ENCODE measurements around the gene CREB3.

CREB3 gene

DNA sequence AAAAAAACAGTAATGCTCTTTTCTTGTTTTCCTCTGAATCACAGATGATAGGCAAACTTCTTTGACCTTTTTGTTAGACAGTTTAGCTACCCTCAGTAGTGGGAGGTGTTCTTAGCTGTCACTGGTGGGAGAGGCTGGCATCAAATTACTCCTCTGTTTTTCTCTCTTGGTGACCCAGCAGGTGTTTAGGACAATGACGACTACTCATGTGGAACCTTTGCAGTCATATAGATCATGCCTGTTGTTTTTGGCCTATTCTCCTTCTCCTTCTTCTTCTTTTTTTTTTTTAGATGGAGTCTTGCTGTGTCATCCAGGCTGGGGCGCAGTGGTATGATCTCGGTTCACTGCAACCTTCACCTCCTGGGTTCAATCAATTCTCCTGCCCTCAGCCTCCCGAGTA, 43.6 kb downstream of the CREB3 start:
- Histone ChIP-seq H3F3A (ENCODE audit: insufficient read depth) (no peaks in the 10 kb centered on the region), H3K36me3 (ENCODE audit: low read length) (no peaks in the 10 kb centered on the region), H3K9me3 (ENCODE audit: insufficient read depth, low read length) (no peaks in the 10 kb centered on the region), H3K79me2 (ENCODE audit: insufficient read depth, low read length) (no peaks in the 10 kb centered on the region), H2AFZ (ENCODE audit: low read depth, low read length, severe bottlenecking) (no peak overlapping the region), H3K27me3 (ENCODE audit: low read length) (no peaks in the 10 kb centered on the region), H3K9ac (ENCODE audit: low read length) (no peak overlapping the region), H3K9me2 (replicated peaks; ENCODE audit: insufficient read depth, low read length) (no peaks in the 10 kb centered on the region), H3K4me2 (ENCODE audit: low read depth, low read length, poor library complexity, severe bottlenecking) (peak overlapping the region; percentile 3), H4K20me1 (ENCODE audit: low read depth, low read length) (no peaks in the 10 kb centered on the region), H3K4me3 (ENCODE audit: insufficient read depth, low read length, poor library complexity, severe bottlenecking) (no peak overlapping the region), H3K27ac (ENCODE audit: low read depth, low read length) (peak overlapping the region; percentile 23; the same call in 1 of the 2 replicates)
- TF ChIP-seq EZH2phosphoT487 (conservative IDR thresholded peaks at IDR 0.05; ENCODE audit: low read length) (no peak), CTCF (IDR thresholded peaks at IDR 0.05; ENCODE audit: insufficient read depth, low read length, poor library complexity, severe bottlenecking) (no peak)

DNA sequence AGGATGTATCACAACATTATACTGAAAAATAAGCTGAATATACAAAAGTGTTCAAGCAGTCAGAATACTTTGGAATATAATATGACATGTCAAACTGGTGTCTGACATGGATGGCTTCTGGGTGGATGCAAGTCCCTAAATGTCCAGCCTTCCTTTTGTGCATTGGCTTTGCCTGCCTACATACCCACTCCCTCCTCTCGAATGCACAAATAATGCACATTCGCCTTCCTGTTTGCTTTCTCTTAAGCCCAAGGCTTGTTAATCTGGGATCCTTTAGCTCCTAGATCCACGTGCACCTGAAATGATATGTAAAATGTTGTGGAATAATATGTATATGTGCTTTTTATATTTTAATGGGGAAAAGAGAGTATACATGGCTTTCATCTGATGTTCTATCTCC, 46.0 kb downstream of the CREB3 start:
- Histone ChIP-seq H3K36me3 (ENCODE audit: low read length) (0 out of 2 replicates have a peak, but pooled peaks cover 3% of the 10 kb centered on the region), H4K20me1 (ENCODE audit: low read depth, low read length) (no peaks in the 10 kb centered on the region), H3K4me3 (ENCODE audit: insufficient read depth, low read length, poor library complexity, severe bottlenecking) (no peak overlapping the region), H3K79me2 (ENCODE audit: insufficient read depth, low read length) (no peaks in the 10 kb centered on the region), H3K27ac (ENCODE audit: low read depth, low read length) (no peak overlapping the region), H3K9me3 (ENCODE audit: insufficient read depth, low read length) (no peaks in the 10 kb centered on the region), H3K27me3 (ENCODE audit: low read length) (no peaks in the 10 kb centered on the region), H3K9ac (ENCODE audit: low read length) (no peak overlapping the region), H3F3A (ENCODE audit: insufficient read depth) (0 out of 2 replicates have a peak, but pooled peaks cover 8% of the 10 kb centered on the region), H3K9me2 (replicated peaks; ENCODE audit: insufficient read depth, low read length) (no peaks in the 10 kb centered on the region), H2AFZ (ENCODE audit: low read depth, low read length, severe bottlenecking) (no peak overlapping the region), H3K4me2 (ENCODE audit: low read depth, low read length, poor library complexity, severe bottlenecking) (no peak overlapping the region)
- TF ChIP-seq EZH2phosphoT487 (conservative IDR thresholded peaks at IDR 0.05; ENCODE audit: low read length) (no peak), CTCF (IDR thresholded peaks at IDR 0.05; ENCODE audit: insufficient read depth, low read length, poor library complexity, severe bottlenecking) (no peak)

- no peaks in the 10 kb centered on the region for H3K27me3 ChIP-seq (ENCODE audit: low read length)
- no peak overlapping the region for H3K4me2 ChIP-seq (ENCODE audit: low read depth, low read length, poor library complexity, severe bottlenecking)
- H3F3A ChIP-seq (ENCODE audit: insufficient read depth), result 0 out of 2 replicates have a peak, but pooled peaks cover 8% of the 10 kb centered on the region
- 0 out of 2 replicates have a peak, but pooled peaks cover 4% of the 10 kb centered on the region for H3K36me3 ChIP-seq (ENCODE audit: low read length)
- H4K20me1 ChIP-seq (ENCODE audit: low read depth, low read length), result no peaks in the 10 kb centered on the region
- no peaks in the 10 kb centered on the region for H3K9me2 ChIP-seq (replicated peaks; ENCODE audit: insufficient read depth, low read length)
- no peak overlapping the region for H3K27ac ChIP-seq (ENCODE audit: low read depth, low read length)
- H3K79me2 ChIP-seq (ENCODE audit: insufficient read depth, low read length), result no peaks in the 10 kb centered on the region
- no peak overlapping the region for H2AFZ ChIP-seq (ENCODE audit: low read depth, low read length, severe bottlenecking)
- H3K9me3 ChIP-seq (ENCODE audit: insufficient read depth, low read length), result no peaks in the 10 kb centered on the region
- no peak for TF ChIP-seq EZH2phosphoT487 (conservative IDR thresholded peaks at IDR 0.05; ENCODE audit: low read length)
- TF ChIP-seq CTCF (IDR thresholded peaks at IDR 0.05; ENCODE audit: insufficient read depth, low read length, poor library complexity, severe bottlenecking), result no peak
- H3K4me3 ChIP-seq (ENCODE audit: insufficient read depth, low read length, poor library complexity, severe bottlenecking), result no peak overlapping the region
- no peak overlapping the region for H3K9ac ChIP-seq (ENCODE audit: low read length)
Measured at GRCh38 chr9:35781066-35781465, 48.6 kb downstream of the CREB3 start.

Measured in SU-DHL-6 (cell line).